HCT116 (cell line): ENCODE results near the gene MGAT4A. TPM values are rescaled to one million over a fixed set of nuclear protein-coding genes. Genes with fewer than 3 reads are reported as not detected.

ENCODE experiments used
- ATAC-seq: fragments of 200-7000 bp; cut with Tn5 transposase; 2 replicates; pipeline ENCODE4 v1.9.1; 2020; ENCODE audit warnings: mild to moderate bottlenecking, moderate library complexity
- BruUV-seq: library from RNA; stranded (reverse); fragments of 400-500 nt; replicated peaks from 2 replicates; lab custom pipeline; 2021; lab: Mats Ljungman, UMichigan
- CTCF ChIA-PET: fragments of 300-600 bp; sonication (Branson Sonifier 250); formaldehyde crosslinking; loops from one replicate; lab custom pipeline; 2021; ENCODE audit warnings: antibody characterized with exemption; lab: Charles Lee
- POLR2A ChIA-PET: fragments of 300-600, 350-600 bp; sonication (Branson Sonifier 250); formaldehyde crosslinking; loops from one replicate; lab custom pipeline; 2021; ENCODE audit warnings: antibody characterized with exemption; lab: Charles Lee
- RAD21 ChIA-PET, 2 experiments: fragments of 300-600 bp; sonication (Branson Sonifier 250); formaldehyde crosslinking; loops; one replicate each; lab custom pipeline; 2023; ENCODE audit warnings: low total read pairs in 2 of 2; ENCODE audit not compliant: uncharacterized antibody in 2 of 2, unreplicated experiment in 2 of 2, low non-redundant PET in 1 of 2; lab: Charles Lee
- DNase-seq: peaks from one replicate; pipeline ENCODE4 v3.0.0-alpha.2; 2010; ENCODE audit warnings: low read depth, low spot score
- H2AFZ ChIP-seq: fragments of 200-600 bp; shearing (Covaris generic), sonication (generic); 2 replicates; pipeline ENCODE4 v1.6.1; 2017; ENCODE audit warnings: low read depth, mixed run types, mixed read lengths, antibody characterized with exemption, low read length; ENCODE audit not compliant: poor library complexity, severe bottlenecking
- H3K27ac ChIP-seq: 2 replicates; pipeline ENCODE4 v1.5.1; 2012; ENCODE audit warnings: low read depth, low read length
- H3K27me3 ChIP-seq: fragments of 200-600 bp; sonication (generic); 2 replicates; pipeline ENCODE4 v1.6.1; 2016; ENCODE audit warnings: mixed run types, low read length, mixed read lengths; ENCODE audit not compliant: insufficient read depth
- H3K36me3 ChIP-seq, 2 experiments: fragments of 200-500 bp in 1 of 2; fragments of 200-600 bp in 1 of 2; sonication (Bioruptor generic) in 1 of 2; sonication (generic) in 1 of 2; 2 replicates each; pipeline versions ENCODE4 v1.5.1 to v1.6.1; 2014 to 2016; ENCODE audit warnings: low read length in 2 of 2, inconsistent platforms in 1 of 2, mixed read lengths in 1 of 2, mixed run types in 1 of 2; ENCODE audit not compliant: insufficient read depth in 2 of 2, control insufficient read depth in 1 of 2
- H3K4me1 ChIP-seq, 2 experiments: fragments of 200-600 bp in 1 of 2; sonication (generic) in 1 of 2; 2 replicates each; pipeline versions ENCODE4 v1.5.1 to v1.6.1; 2012 to 2017; ENCODE audit warnings: low read length in 2 of 2, inconsistent platforms in 1 of 2, mild to moderate bottlenecking in 1 of 2, mixed read lengths in 1 of 2, mixed run types in 1 of 2, moderate library complexity in 1 of 2; ENCODE audit not compliant: insufficient read depth in 2 of 2, control insufficient read depth in 1 of 2
- H3K4me2 ChIP-seq: fragments of 200-600 bp; sonication (generic); 2 replicates; pipeline ENCODE4 v1.6.1; 2017; ENCODE audit warnings: mixed run types, low read length, mixed read lengths
- H3K4me3 ChIP-seq, 2 experiments: fragments of 200-600 bp in 1 of 2; sonication (generic) in 1 of 2; replicated peaks in 1 of 2; 2 replicates each; pipeline ENCODE4 v1.5.1; 2011 to 2016; ENCODE audit warnings: low read length in 2 of 2, control low read depth in 1 of 2, low read depth in 1 of 2, mild to moderate bottlenecking in 1 of 2, mixed read lengths in 1 of 2, mixed run types in 1 of 2
- H3K79me2 ChIP-seq: fragments of 200-600 bp; sonication (generic); 2 replicates; pipeline ENCODE4 v1.6.1; 2017; ENCODE audit warnings: mild to moderate bottlenecking, mixed run types, low read length, moderate library complexity, mixed read lengths; ENCODE audit not compliant: insufficient read depth
- H3K9ac ChIP-seq: fragments of 200-600 bp; sonication (generic); 2 replicates; pipeline ENCODE4 v1.6.1; 2016; ENCODE audit warnings: low read length, mixed read lengths
- H3K9me2 ChIP-seq: fragments of 200-600 bp; sonication (generic), shearing (Covaris generic); 2 replicates; pipeline ENCODE4 v1.6.1; 2017; ENCODE audit warnings: mixed run types, mild to moderate bottlenecking, moderate library complexity; ENCODE audit not compliant: insufficient read depth
- H3K9me3 ChIP-seq, 2 experiments: fragments of 200-500 bp in 1 of 2; fragments of 200-600 bp in 1 of 2; sonication (Bioruptor generic) in 1 of 2; sonication (generic) in 1 of 2; 2 replicates each; pipeline ENCODE4 v1.6.1; 2014 to 2017; ENCODE audit warnings: low read length in 2 of 2, mixed read lengths in 2 of 2, inconsistent platforms in 1 of 2, low read depth in 1 of 2, mild to moderate bottlenecking in 1 of 2, mixed run types in 1 of 2, moderate library complexity in 1 of 2; ENCODE audit not compliant: control insufficient read depth in 1 of 2, insufficient read depth in 1 of 2
- H4K20me1 ChIP-seq: fragments of 200-600 bp; sonication (generic), shearing (Covaris generic); 2 replicates; pipeline ENCODE4 v1.6.1; 2017; ENCODE audit warnings: mixed run types, mild to moderate bottlenecking, moderate library complexity; ENCODE audit not compliant: insufficient read depth
- CBX3 ChIP-seq: IDR thresholded peaks from 2 replicates; pipeline ENCODE4 v1.6.1; 2012; ENCODE audit warnings: low read depth
- CEBPB ChIP-seq: IDR thresholded peaks from 2 replicates; pipeline ENCODE4 v1.6.1; 2012; ENCODE audit warnings: low read depth
- EGR1 ChIP-seq: IDR thresholded peaks from 2 replicates; pipeline ENCODE4 v1.6.1; 2012; ENCODE audit warnings: low read depth
- ELF1 ChIP-seq: IDR thresholded peaks from 2 replicates; pipeline ENCODE4 v1.6.1; 2012; ENCODE audit warnings: low read depth, borderline replicate concordance
- EZH2 ChIP-seq: fragments of 200-600 bp; sonication (generic); IDR thresholded peaks from 2 replicates; pipeline ENCODE4 v1.6.1; 2017; ENCODE audit warnings: antibody characterized with exemption, mixed run types
- EZH2phosphoT487 ChIP-seq: fragments of 200-600 bp; IDR thresholded peaks from 2 replicates; pipeline ENCODE4 v1.6.1; 2018; ENCODE audit warnings: antibody characterized with exemption, borderline replicate concordance
- FOSL1 ChIP-seq: IDR thresholded peaks from 2 replicates; pipeline ENCODE4 v1.6.1; 2012; ENCODE audit warnings: low read depth
- POLR2A ChIP-seq: IDR thresholded peaks from 2 replicates; pipeline ENCODE4 v1.7.0; 2011; ENCODE audit warnings: borderline replicate concordance; ENCODE audit not compliant: insufficient read depth, insufficient read length; ENCODE audit errors: extremely low read depth
- POLR2AphosphoS5 ChIP-seq: IDR thresholded peaks from 2 replicates; pipeline ENCODE4 v1.6.1; 2011; ENCODE audit warnings: mild to moderate bottlenecking, low read depth, low read length, moderate library complexity
- SP1 ChIP-seq: IDR thresholded peaks from 2 replicates; pipeline ENCODE4 v1.6.1; 2012; ENCODE audit warnings: low read depth
- ZNF274 ChIP-seq: fragments of 200-500 bp; sonication (Bioruptor generic); IDR thresholded peaks from 2 replicates; pipeline ENCODE4 v1.6.1; 2014; ENCODE audit warnings: mild to moderate bottlenecking, low read depth, low read length, inconsistent platforms
- intact Hi-C: fragments of 100-400 bp; cut with micrococcal nuclease; formaldehyde crosslinking; loops from 2 replicates; pipeline ENCODE4 v1.10.0; 2022
- total RNA-seq: library from RNA; stranded (reverse); gene quantifications from one replicate; pipeline ENCODE4 v1.2.1, GENCODE V29; 2021; ENCODE audit not compliant: unreplicated experiment
- TF ChIP-seq, protein P1 (sequence below): IDR thresholded peaks from 2 replicates; pipeline ENCODE4 v1.6.1; 2012
- TF ChIP-seq, protein P2 (sequence below), 3 experiments: fragments of 200-600 bp in 1 of 3; sonication (generic) in 1 of 3; IDR thresholded peaks in 2 of 3; conservative IDR thresholded peaks in 1 of 3; 2 replicates each; pipeline ENCODE4 v1.5.1; 2012 to 2017; ENCODE audit warnings: low read depth in 2 of 3, low read length in 2 of 3, antibody characterized with exemption in 1 of 3, borderline replicate concordance in 1 of 3, control low read depth in 1 of 3, mild to moderate bottlenecking in 1 of 3, mixed read lengths in 1 of 3, mixed run types in 1 of 3, moderate library complexity in 1 of 3; ENCODE audit not compliant: insufficient read depth in 1 of 3
- TF ChIP-seq, protein P3 (sequence below): IDR thresholded peaks from 2 replicates; pipeline ENCODE4 v1.6.1; 2012

Gene MGAT4A
- total RNA-seq, 1 experiment from 2014 or later = 10.2 TPM

DNA sequence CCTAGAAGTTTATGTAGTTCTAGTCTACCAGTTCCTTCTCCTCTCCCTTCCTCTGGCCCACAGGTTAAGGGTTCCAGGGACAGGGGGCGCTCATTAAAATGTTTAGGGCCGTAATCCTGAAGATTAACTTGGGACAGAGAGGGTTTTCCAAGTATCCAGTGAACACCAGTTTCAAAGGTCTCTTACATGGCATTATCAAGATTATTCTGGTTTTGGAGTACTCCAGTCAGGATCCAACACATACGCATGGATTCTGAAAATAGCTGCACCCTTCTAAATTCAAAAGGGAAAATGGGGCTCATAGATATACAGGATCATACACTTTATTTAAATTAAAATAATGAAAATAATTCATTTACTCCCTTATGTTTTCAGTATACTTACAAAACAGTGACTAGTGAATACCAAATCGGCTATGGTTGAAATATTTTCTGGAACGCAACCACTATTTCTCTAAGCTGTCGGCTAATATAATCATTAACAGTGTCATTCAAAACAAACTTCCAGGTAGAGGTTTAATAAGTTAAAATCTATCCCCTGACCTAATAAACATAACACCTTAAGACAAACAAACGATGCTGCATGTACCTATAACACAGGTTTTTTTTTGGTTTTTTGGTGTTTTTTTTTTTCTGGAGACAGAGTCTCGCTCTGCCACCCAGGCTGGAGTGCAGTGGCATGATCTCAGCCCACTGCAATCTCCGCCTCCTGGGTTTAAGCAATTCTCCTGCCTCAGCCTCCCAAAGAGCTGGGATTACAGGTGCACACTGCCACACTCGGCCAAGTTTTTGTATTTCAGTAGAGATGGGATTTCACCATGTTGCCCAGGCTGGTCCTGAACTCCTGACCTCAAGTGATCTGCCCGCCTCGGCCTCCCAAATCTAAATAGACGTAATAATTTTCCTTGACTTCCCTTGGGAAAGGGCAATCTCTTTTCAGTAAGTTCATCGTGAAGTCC lies 44.7 kb downstream of the MGAT4A start (continued):
- TF ChIP-seq CEBPB = no peak
- TF ChIP-seq, protein P1, sequence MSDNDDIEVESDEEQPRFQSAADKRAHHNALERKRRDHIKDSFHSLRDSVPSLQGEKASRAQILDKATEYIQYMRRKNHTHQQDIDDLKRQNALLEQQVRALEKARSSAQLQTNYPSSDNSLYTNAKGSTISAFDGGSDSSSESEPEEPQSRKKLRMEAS = no peak
- TF ChIP-seq EZH2phosphoT487 = no peak
- no peak for TF ChIP-seq ELF1

DNA sequence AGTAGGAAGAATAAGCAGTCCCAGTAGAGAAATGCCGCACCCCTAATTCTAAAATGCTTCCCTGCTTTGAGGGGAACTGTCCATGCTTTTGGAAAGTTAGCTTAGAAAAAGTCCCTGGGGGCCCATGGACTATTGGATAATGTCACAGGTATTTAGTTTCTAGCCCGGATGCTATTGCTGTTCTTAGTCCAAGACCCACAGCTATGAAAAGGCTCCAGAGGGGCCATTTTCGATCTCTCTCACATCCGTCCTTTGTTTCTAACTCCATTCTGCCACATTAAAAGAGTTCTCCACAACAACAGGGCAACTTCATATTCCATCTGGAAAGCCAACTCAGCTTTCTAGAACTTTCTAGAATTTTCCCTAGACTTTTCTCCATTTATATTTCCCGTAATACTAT lies 47.2 kb downstream of the MGAT4A start:
- POLR2A ChIA-PET = no interaction called here

More for the DNA sequence above, 47.2 kb downstream of the MGAT4A start:
- intact Hi-C loops = no loop called here
- DNase-seq = no peak
- CTCF ChIA-PET = no interaction called here
- no peaks in the 10 kb centered on the region for H3K9me2 ChIP-seq
- BruUV-seq = no TSS peak
- no peak overlapping the region for H3K9ac ChIP-seq
- no peak overlapping the region for H3K27ac ChIP-seq
- TF ChIP-seq EGR1 (no peak), FOSL1 (no peak), SP1 (no peak), POLR2AphosphoS5 (no peak), ZNF274 (no peak), EZH2 (no peak), POLR2A (no peak), CBX3 (no peak), EZH2phosphoT487 (no peak)
- TF ChIP-seq, protein P1 = no peak
- TF ChIP-seq, protein P2, sequence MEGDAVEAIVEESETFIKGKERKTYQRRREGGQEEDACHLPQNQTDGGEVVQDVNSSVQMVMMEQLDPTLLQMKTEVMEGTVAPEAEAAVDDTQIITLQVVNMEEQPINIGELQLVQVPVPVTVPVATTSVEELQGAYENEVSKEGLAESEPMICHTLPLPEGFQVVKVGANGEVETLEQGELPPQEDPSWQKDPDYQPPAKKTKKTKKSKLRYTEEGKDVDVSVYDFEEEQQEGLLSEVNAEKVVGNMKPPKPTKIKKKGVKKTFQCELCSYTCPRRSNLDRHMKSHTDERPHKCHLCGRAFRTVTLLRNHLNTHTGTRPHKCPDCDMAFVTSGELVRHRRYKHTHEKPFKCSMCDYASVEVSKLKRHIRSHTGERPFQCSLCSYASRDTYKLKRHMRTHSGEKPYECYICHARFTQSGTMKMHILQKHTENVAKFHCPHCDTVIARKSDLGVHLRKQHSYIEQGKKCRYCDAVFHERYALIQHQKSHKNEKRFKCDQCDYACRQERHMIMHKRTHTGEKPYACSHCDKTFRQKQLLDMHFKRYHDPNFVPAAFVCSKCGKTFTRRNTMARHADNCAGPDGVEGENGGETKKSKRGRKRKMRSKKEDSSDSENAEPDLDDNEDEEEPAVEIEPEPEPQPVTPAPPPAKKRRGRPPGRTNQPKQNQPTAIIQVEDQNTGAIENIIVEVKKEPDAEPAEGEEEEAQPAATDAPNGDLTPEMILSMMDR (IDR thresholded peaks at IDR 0.05 in 2 of 3, conservative IDR thresholded peaks at IDR 0.05 in 1 of 3; ENCODE audit: borderline replicate concordance in 1 of 3, insufficient read depth in 1 of 3, low read depth in 2 of 3, low read length in 2 of 3) = no peak
- TF ChIP-seq, protein P3, sequence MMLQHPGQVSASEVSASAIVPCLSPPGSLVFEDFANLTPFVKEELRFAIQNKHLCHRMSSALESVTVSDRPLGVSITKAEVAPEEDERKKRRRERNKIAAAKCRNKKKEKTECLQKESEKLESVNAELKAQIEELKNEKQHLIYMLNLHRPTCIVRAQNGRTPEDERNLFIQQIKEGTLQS = no peak
- H3K79me2 ChIP-seq = no peaks in the 10 kb centered on the region
- RAD21 ChIA-PET = no interaction called here
- no peak overlapping the region for H3K4me3 ChIP-seq
- H3K4me1 ChIP-seq = no peaks in the 10 kb centered on the region
- no peak overlapping the region for H2AFZ ChIP-seq
- no peaks in the 10 kb centered on the region for H3K27me3 ChIP-seq
- ATAC-seq = no peak
- H3K4me2 ChIP-seq = no peak overlapping the region
- no peaks in the 10 kb centered on the region for H3K9me3 ChIP-seq
- H4K20me1 ChIP-seq = no peaks in the 10 kb centered on the region
- H3K36me3 ChIP-seq = no peaks in the 10 kb centered on the region
